Germinal center (tissue), 1 donor: ENCODE results near the gene HSPH1.

Experiments
- DNase-seq: peaks from one replicate; pipeline ENCODE4 v3.0.0; 2012; ENCODE audit warnings: mixed read lengths, low spot score

Gene HSPH1

GRCh38 chr13:31161557-31162150 lies at the start of gene HSPH1:
Gene HSPH1, minus strand, starts transcription at chr13:31161904. Its CDS starts 322 bp downstream, at chr13:31161582.
- DNase-seq = peak; percentile 98

GRCh38 chr13:31209841-31210210 lies 48.1 kb upstream of the HSPH1 start:
- DNase-seq = no peak

GRCh38 chr13:31209172-31209840 lies 47.6 kb upstream of the HSPH1 start:
- no peak for DNase-seq

- DNase-seq = no peak
These were observed 46.9 kb upstream of the HSPH1 start for GRCh38 chr13:31208559-31209122.

- no peak for DNase-seq
These were observed 46.2 kb upstream of the HSPH1 start for GRCh38 chr13:31207661-31208552.

GRCh38 chr13:31204592-31204991 lies 42.9 kb upstream of the HSPH1 start:
- DNase-seq = no peak

GRCh38 chr13:31201341-31202031 lies 39.8 kb upstream of the HSPH1 start:
- DNase-seq = no peak

GRCh38 chr13:31200637-31200971 lies 38.9 kb upstream of the HSPH1 start:
- peak; percentile 55 for DNase-seq

GRCh38 chr13:31199849-31200636 lies 38.3 kb upstream of the HSPH1 start, which contains the start of gene B3GLCT:
Gene B3GLCT, plus strand, starts transcription at chr13:31199975. Its CDS starts 110 bp downstream, at chr13:31200085.
- DNase-seq = peak; percentile 91

- DNase-seq = no peak
These were observed 37.8 kb upstream of the HSPH1 start for GRCh38 chr13:31199527-31199848.

- DNase-seq = no peak
These were observed 36.8 kb upstream of the HSPH1 start for GRCh38 chr13:31198519-31198918.

GRCh38 chr13:31196992-31197391 lies 35.3 kb upstream of the HSPH1 start:
- DNase-seq = no peak

- no peak for DNase-seq
These were observed 33.9 kb upstream of the HSPH1 start for GRCh38 chr13:31195616-31196015.

- no peak for DNase-seq
These were observed 30.6 kb upstream of the HSPH1 start for GRCh38 chr13:31192306-31192705.

- DNase-seq = no peak
These were observed 30.0 kb upstream of the HSPH1 start for GRCh38 chr13:31191748-31192147.

- DNase-seq = no peak
These were observed 23.4 kb upstream of the HSPH1 start for GRCh38 chr13:31184981-31185645.

- DNase-seq = no peak
These were observed 22.7 kb upstream of the HSPH1 start for GRCh38 chr13:31184451-31184850.

GRCh38 chr13:31182987-31183386 lies 21.3 kb upstream of the HSPH1 start:
- DNase-seq = no peak

GRCh38 chr13:31179754-31180153 lies 18.1 kb upstream of the HSPH1 start:
- DNase-seq = no peak

GRCh38 chr13:31179241-31179640 lies 17.5 kb upstream of the HSPH1 start:
- no peak for DNase-seq
